ENCODE data around the gene SERPING1.
A peak's percentile ranks its signal among the peaks of the same experiment; 100 is the strongest.

SERPING1 gene

DNA sequence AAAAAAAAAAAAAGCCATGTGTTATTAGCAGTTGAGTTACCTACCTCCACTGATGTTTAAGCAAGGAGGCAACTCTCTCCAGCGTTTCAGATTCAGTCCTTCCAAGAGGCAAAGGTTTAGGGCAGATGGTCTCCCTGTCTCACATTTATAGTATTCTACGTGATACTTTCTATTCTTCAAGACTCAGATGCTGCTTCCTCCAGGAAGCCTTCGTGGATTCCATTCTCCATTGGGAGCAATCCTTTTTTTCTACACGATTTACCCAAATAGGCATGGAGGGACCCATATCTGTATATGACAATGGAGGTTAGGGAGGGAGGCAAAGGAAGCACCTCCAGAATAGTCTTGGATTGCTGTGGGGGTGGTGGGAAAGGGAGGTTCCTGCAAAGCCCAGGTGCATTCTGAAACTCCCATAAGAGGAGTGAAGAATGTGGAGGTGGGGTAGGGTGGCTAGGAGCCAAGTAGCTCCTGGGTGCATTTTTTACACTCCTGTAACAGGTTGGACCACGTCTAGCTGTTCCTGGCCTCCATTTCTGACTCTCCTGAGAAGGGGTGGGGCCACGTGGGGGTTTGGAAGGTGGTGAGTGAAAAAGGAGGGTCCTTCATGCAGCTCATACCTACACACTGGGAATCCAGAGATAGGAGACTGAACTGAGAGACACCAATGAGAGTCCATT, 36.0 kb downstream of the SERPING1 start:
- no peak for DNase-seq (ENCODE audit: extremely low read depth, insufficient read length)
- TF ChIP-seq, protein P1, sequence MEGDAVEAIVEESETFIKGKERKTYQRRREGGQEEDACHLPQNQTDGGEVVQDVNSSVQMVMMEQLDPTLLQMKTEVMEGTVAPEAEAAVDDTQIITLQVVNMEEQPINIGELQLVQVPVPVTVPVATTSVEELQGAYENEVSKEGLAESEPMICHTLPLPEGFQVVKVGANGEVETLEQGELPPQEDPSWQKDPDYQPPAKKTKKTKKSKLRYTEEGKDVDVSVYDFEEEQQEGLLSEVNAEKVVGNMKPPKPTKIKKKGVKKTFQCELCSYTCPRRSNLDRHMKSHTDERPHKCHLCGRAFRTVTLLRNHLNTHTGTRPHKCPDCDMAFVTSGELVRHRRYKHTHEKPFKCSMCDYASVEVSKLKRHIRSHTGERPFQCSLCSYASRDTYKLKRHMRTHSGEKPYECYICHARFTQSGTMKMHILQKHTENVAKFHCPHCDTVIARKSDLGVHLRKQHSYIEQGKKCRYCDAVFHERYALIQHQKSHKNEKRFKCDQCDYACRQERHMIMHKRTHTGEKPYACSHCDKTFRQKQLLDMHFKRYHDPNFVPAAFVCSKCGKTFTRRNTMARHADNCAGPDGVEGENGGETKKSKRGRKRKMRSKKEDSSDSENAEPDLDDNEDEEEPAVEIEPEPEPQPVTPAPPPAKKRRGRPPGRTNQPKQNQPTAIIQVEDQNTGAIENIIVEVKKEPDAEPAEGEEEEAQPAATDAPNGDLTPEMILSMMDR (IDR thresholded peaks at IDR 0.05; ENCODE audit: insufficient read depth, low read length, poor library complexity, severe bottlenecking): no peak
- H3K36me3 ChIP-seq (ENCODE audit: control insufficient read depth, insufficient read depth, low read length): no peaks in the 10 kb centered on the region
- H3K4me3 ChIP-seq (replicated peaks; ENCODE audit: low read depth, low read length): no peak overlapping the region
- H3K27me3 ChIP-seq (replicated peaks; ENCODE audit: control insufficient read depth, insufficient read depth, low read length): peaks cover 3% of the 10 kb centered on the region

DNA sequence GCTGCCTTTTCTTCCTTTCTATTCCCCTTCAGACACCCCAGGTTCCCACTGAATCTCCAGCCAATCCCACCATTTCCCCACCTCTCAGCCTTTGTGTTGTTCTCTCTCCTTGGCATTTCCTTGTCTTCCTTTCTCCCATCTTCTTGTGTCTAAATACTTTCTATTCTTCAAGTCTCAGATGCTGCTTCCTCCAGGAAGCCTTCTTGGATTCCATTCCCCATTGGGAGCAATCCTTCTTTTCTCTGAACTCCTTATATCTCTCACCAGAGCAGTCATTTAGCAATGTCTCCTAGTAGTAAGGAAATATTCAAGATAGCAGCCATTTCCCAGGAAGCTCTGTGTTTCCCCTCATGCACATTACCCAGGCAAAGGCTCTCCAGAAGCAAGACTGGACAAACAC, 36.8 kb downstream of the SERPING1 start:
- TF ChIP-seq, protein P1 (IDR thresholded peaks at IDR 0.05; ENCODE audit: insufficient read depth, low read length, poor library complexity, severe bottlenecking): no peak
- Histone ChIP-seq H3K36me3 (ENCODE audit: control insufficient read depth, insufficient read depth, low read length) (no peaks in the 10 kb centered on the region), H3K27me3 (replicated peaks; ENCODE audit: control insufficient read depth, insufficient read depth, low read length) (peaks cover 3% of the 10 kb centered on the region), H3K4me3 (replicated peaks; ENCODE audit: low read depth, low read length) (no peak overlapping the region)
- DNase-seq (ENCODE audit: extremely low read depth, insufficient read length): no peak

DNA sequence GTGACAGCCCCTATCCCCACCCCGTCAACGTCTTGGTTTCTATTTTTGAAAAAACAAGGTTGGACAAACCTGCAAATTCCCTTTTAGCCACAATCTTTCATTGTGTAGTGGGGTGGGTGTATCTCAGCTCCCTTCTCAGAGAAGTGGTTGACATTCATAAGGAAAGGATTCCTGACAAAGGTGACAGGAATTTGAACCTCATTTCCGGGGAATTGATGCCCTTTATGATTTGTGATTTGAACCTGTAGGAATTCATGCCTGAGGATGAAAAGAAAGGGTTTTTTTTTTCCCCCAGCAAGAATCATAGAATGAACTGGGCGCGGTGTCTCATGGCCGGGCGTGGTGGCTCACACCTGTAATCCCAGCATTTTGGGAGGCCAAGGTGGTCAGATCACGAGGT, 37.8 kb downstream of the SERPING1 start:
- H3K36me3 ChIP-seq (ENCODE audit: control insufficient read depth, insufficient read depth, low read length): no peaks in the 10 kb centered on the region
- DNase-seq (ENCODE audit: extremely low read depth, insufficient read length): no peak
- TF ChIP-seq, protein P1 (IDR thresholded peaks at IDR 0.05; ENCODE audit: insufficient read depth, low read length, poor library complexity, severe bottlenecking): no peak
- H3K27me3 ChIP-seq (replicated peaks; ENCODE audit: control insufficient read depth, insufficient read depth, low read length): peaks cover 3% of the 10 kb centered on the region
- H3K4me3 ChIP-seq (replicated peaks; ENCODE audit: low read depth, low read length): no peak overlapping the region

DNA sequence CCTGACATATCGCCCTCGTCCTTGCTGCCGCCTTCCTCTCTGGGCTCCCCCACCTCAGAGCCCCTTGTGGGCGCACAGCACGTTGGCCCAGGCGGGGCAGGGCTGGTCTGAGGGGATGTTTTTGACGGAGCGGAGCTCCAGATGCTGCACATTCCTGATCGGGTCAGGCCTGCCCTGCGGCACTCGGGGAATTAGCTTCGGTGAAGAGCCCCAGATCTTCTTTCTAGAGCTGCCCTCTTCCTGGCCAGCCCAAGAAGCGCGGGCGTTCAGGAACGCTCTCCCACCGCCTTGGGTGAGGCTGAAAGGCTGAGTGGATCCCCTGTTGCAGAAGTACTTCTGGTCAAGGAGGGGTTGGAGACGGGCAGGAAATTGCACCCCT, 40.1 kb downstream of the SERPING1 start:
- no peak for DNase-seq (ENCODE audit: extremely low read depth, insufficient read length)
- Histone ChIP-seq H3K27me3 (replicated peaks; ENCODE audit: control insufficient read depth, insufficient read depth, low read length) (peaks cover 3% of the 10 kb centered on the region), H3K36me3 (ENCODE audit: control insufficient read depth, insufficient read depth, low read length) (no peaks in the 10 kb centered on the region), H3K4me3 (replicated peaks; ENCODE audit: low read depth, low read length) (no peak overlapping the region)
- TF ChIP-seq, protein P1 (IDR thresholded peaks at IDR 0.05; ENCODE audit: insufficient read depth, low read length, poor library complexity, severe bottlenecking): no peak

DNA sequence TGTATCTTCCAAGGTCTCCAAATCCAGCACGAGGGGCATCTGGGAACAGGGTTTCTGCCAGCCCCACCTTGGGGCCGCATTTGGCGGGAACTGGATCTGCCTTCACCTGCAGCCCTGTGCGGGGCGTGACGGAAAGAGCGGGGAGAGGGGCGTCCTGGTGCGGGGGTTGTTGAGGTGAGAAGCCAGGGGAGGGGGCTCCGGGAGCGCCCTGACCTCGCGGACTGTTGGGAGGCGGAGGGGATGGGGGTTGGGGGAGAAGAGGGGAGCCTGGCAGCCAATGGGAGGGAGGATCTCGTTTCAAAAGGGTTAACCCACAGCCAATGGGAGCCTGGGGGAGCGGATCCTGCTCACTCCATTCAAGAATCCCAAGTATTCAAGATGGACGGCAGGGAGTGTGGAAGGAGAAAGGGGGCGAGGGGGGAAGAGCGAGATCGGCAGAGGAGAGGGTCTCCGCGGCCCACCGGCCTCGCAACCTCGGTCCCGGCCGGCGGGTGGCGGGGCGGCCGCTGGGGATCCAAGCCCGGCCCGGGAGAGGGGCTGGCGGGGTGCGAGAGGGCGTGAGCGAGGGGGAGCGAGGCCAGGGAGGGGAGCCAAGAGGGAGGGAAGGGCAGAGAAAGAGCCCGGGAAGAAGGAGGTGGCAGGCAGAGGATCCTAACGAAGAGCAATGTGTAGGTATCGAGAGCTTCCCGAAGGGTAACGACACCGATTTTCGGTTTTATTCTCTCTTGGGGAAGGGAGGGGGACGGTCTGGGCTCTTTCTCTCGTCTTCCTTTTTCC, 40.7 kb downstream of the SERPING1 start:
- TF ChIP-seq, protein P1 (IDR thresholded peaks at IDR 0.05; ENCODE audit: insufficient read depth, low read length, poor library complexity, severe bottlenecking): no peak
- no peak for DNase-seq (ENCODE audit: extremely low read depth, insufficient read length)
- Histone ChIP-seq H3K4me3 (replicated peaks; ENCODE audit: low read depth, low read length) (peak overlapping the region; percentile 60), H3K27me3 (replicated peaks; ENCODE audit: control insufficient read depth, insufficient read depth, low read length) (peaks cover 3% of the 10 kb centered on the region), H3K36me3 (ENCODE audit: control insufficient read depth, insufficient read depth, low read length) (no peaks in the 10 kb centered on the region)
